GM12878 (cell line): Measurements from ENCODE around the gene TIGD1. TPM values are rescaled to one million over a fixed set of nuclear protein-coding genes. Genes with fewer than 3 reads are reported as not detected.

ENCODE experiments used
- ATAC-seq: fragments of 200-7000 bp; cut with Tn5 transposase; 3 replicates; pipeline ENCODE4 v1.9.1; 2020; ENCODE audit warnings: mild to moderate bottlenecking, moderate library complexity
- Bru-seq: library from RNA; stranded (reverse); fragments of 400-500 nt; gene quantifications from one replicate; lab custom pipeline; 2021; lab: Mats Ljungman, UMichigan
- BruChase-seq, 2 experiments: library from RNA; stranded (reverse); fragments of 400-500 nt; gene quantifications; one replicate each; lab custom pipeline; 2021; lab: Mats Ljungman, UMichigan
- BruUV-seq: library from RNA; stranded (reverse); fragments of 400-500 nt; replicated peaks from 2 replicates; lab custom pipeline; 2021; lab: Mats Ljungman, UMichigan
- CTCF ChIA-PET: fragments of 300-600 bp; sonication (Branson Sonifier 250); formaldehyde crosslinking; extraction: SDS; loops from one replicate; lab custom pipeline; 2021; ENCODE audit warnings: inconsistent platforms; lab: Yijun Ruan, JAX
- POLR2A ChIA-PET: fragments of 350-600 bp; formaldehyde crosslinking; extraction: SDS; loops from one replicate; lab custom pipeline; 2021; ENCODE audit warnings: inconsistent platforms; lab: Charles Lee
- RAD21 ChIA-PET: fragments of 300-600 bp; sonication (Branson Sonifier 250); formaldehyde crosslinking; loops from one replicate; lab custom pipeline; 2023; ENCODE audit warnings: antibody characterized with exemption; ENCODE audit not compliant: unreplicated experiment; lab: Charles Lee
- SMC1A ChIA-PET: fragments of 300-600 bp; sonication (Branson Sonifier 250); formaldehyde crosslinking; loops from one replicate; lab custom pipeline; 2023; ENCODE audit not compliant: unreplicated experiment, uncharacterized antibody; lab: Charles Lee
- DNase-seq: peaks from one replicate; pipeline ENCODE4 v3.0.0-alpha.2; 2011; ENCODE audit warnings: low read depth, low spot score
- FAIRE-seq: peaks from 3 replicates; lab custom pipeline; 2011; peaks lifted over from hg19 to GRCh38; lab: Jason Lieb, UNC
- H2AFZ ChIP-seq: 2 replicates; pipeline ENCODE4 v1.6.0; 2011; ENCODE audit warnings: low read depth, low read length, control low read depth; ENCODE audit not compliant: control insufficient read depth
- H3K27ac ChIP-seq: 2 replicates; pipeline ENCODE4 v1.5.1; 2011; ENCODE audit warnings: control low read depth; ENCODE audit not compliant: control insufficient read depth, insufficient read depth
- H3K27me3 ChIP-seq, 2 experiments: replicated peaks in 1 of 2; 2 replicates each; pipeline versions ENCODE4 v1.6.0 to v1.6.1; 2011; ENCODE audit warnings: low read length in 1 of 2; ENCODE audit not compliant: control insufficient read depth in 2 of 2, insufficient read depth in 2 of 2
- H3K36me3 ChIP-seq, 2 experiments: 2 replicates each; pipeline ENCODE4 v1.5.1; 2011; ENCODE audit warnings: low read length in 1 of 2; ENCODE audit not compliant: control insufficient read depth in 2 of 2, insufficient read depth in 2 of 2
- H3K4me1 ChIP-seq: 2 replicates; pipeline ENCODE4 v1.6.1; 2011; ENCODE audit warnings: mild to moderate bottlenecking, low read length, moderate library complexity, mixed read lengths; ENCODE audit not compliant: control insufficient read depth, insufficient read depth
- H3K4me2 ChIP-seq: 2 replicates; pipeline ENCODE4 v1.6.0; 2011; ENCODE audit warnings: control low read depth; ENCODE audit not compliant: control insufficient read depth, insufficient read depth
- H3K4me3 ChIP-seq: fragments of 200-600 bp; sonication (generic); 2 replicates; pipeline ENCODE4 v1.5.1; 2016
- H3K79me2 ChIP-seq: 2 replicates; pipeline ENCODE4 v1.6.0; 2011; ENCODE audit warnings: low read length; ENCODE audit not compliant: control insufficient read depth, insufficient read depth
- H3K9ac ChIP-seq: 2 replicates; pipeline ENCODE4 v1.8.0; 2011; ENCODE audit warnings: low read length, control low read depth, mixed read lengths; ENCODE audit not compliant: control insufficient read depth, insufficient read depth
- H3K9me3 ChIP-seq: replicated peaks from 3 replicates; pipeline ENCODE4 v1.5.1; 2011; ENCODE audit warnings: mild to moderate bottlenecking, low read length; ENCODE audit not compliant: control insufficient read depth, insufficient read depth
- H4K20me1 ChIP-seq: 2 replicates; pipeline ENCODE4 v1.6.0; 2011; ENCODE audit not compliant: control insufficient read depth, insufficient read depth
- ASH2L ChIP-seq: fragments of 300-600, 200-600 bp; sonication (generic); IDR thresholded peaks from 2 replicates; pipeline ENCODE4 v1.6.1; 2017; ENCODE audit warnings: low read depth, mild to moderate bottlenecking, borderline replicate concordance
- CREM ChIP-seq: IDR thresholded peaks from 2 replicates; pipeline ENCODE4 v1.6.1; 2014; ENCODE audit warnings: antibody characterized with exemption, low read depth
- GABPA ChIP-seq: IDR thresholded peaks from 2 replicates; pipeline ENCODE4 v1.6.1; 2014; ENCODE audit warnings: antibody characterized with exemption, low read depth, mild to moderate bottlenecking, inconsistent platforms
- POLR2AphosphoS5 ChIP-seq: IDR thresholded peaks from 2 replicates; pipeline ENCODE4 v1.6.1; 2011; ENCODE audit warnings: mild to moderate bottlenecking, low read length, inconsistent platforms
- RB1 ChIP-seq: fragments of 450-650 bp; formaldehyde crosslinking; IDR thresholded peaks from 2 replicates; pipeline ENCODE4 v1.6.1; 2017; ENCODE audit warnings: mild to moderate bottlenecking, borderline replicate concordance
- SMC3 ChIP-seq: IDR thresholded peaks from 2 replicates; pipeline ENCODE4 v1.6.1; 2011; ENCODE audit warnings: low read length, improper control_type of control experiment, borderline replicate concordance
- WGBS: methylation state at CpG from one replicate; pipeline ENCODE4 v1.1.6; 2016; ENCODE audit warnings: low lambda C conversion rate; ENCODE audit not compliant: insufficient replicate concordance, insufficient coverage; ENCODE audit errors: missing lambda C conversion rate; 5-methylcytosine and 5-hydroxymethylcytosine counted together
- in situ Hi-C: fragments of 300-500 bp; cut with MboI; formaldehyde crosslinking; loops from 9 replicates; pipeline ENCODE4 v1.14.3; 2018; ENCODE audit warnings: mixed read lengths
- intact Hi-C: fragments of 100-400 bp; cut with micrococcal nuclease; formaldehyde crosslinking; loops from one replicate; pipeline ENCODE4 v1.14.2; 2022; ENCODE audit not compliant: unreplicated experiment
- long read RNA-seq, 2 experiments: library from polyadenylated mRNA; unstranded; transcript quantifications; one replicate each; pipeline ENCODE4 v2.0.0, GENCODE V29; 2019 to 2020
- polyA minus RNA-seq, 3 experiments: library from RNA; depleted of rRNA, polyadenylated mRNA; stranded (reverse); fragments of >200 nt; gene quantifications; 2 replicates each; pipeline ENCODE4 v1.2.3, GENCODE V29; 2011
- polyA plus RNA-seq, 11 experiments: library from polyadenylated mRNA; depleted of rRNA in 4 of 11; unstranded in 6 of 11; stranded (reverse) in 5 of 11; fragments of >200 nt; fragmentation: Nextera tagmentation in 4 of 11; fragmentation: Illumina TruSeq in 1 of 11; extraction: Ambion mirVana in 4 of 11; extraction: Trizol in 1 of 11; gene quantifications; 1 replicate in 1 of 11; 2 replicates in 10 of 11; pipeline versions ENCODE4 v1.2.1 to v1.2.3, GENCODE V29; 2011 to 2016; ENCODE audit warnings: inconsistent platforms in 2 of 11, missing spikeins in 2 of 11, low read depth in 1 of 11
- total RNA-seq, 4 experiments: library from RNA; depleted of rRNA in 3 of 4; stranded (reverse); fragments of >200 nt in 3 of 4; fragmentation: Illumina TruSeq in 1 of 4; extraction: Trizol in 1 of 4; gene quantifications; 2 replicates each; pipeline versions ENCODE4 v1.2.1 to v1.2.3, GENCODE V29; 2013 to 2021
- TF ChIP-seq, protein P1 (sequence below): fragments of 450-650 bp; IDR thresholded peaks from 2 replicates; pipeline ENCODE4 v1.6.1; 2017; ENCODE audit warnings: mild to moderate bottlenecking
- TF ChIP-seq, protein P2 (sequence below): fragments of 150-350 bp; IDR thresholded peaks from 2 replicates; pipeline ENCODE4 v1.6.1; 2016; ENCODE audit warnings: low read depth, low read length

Gene TIGD1
- total RNA-seq (2013; cell fraction: nucleolus; rRNA removed), result 55.5 and 58.6 TPM in 2 replicates
- total RNA-seq (2014; rRNA removed), result 5.9 and 7.4 TPM in 2 replicates
- total RNA-seq (2014; rRNA removed; fragmentation: Illumina TruSeq; extraction: Trizol), result 5.6 and 6.0 TPM in 2 replicates
- 4.6 and 5.3 TPM in 2 replicates for total RNA-seq (2021)
- polyA plus RNA-seq (2011; ENCODE audit: low read depth), result 1.7 TPM
- polyA plus RNA-seq (2011; rRNA removed), result 4.2 and 5.7 TPM in 2 replicates
- polyA plus RNA-seq (2011; cell fraction: cytosol; rRNA removed), result 1.9 TPM in 2 replicates
- 17.3 and 17.9 TPM in 2 replicates for polyA plus RNA-seq (2011; cell fraction: nucleus; rRNA removed)
- polyA plus RNA-seq (2012), result 1.6 and 2.5 TPM in 2 replicates
- 5.2 and 6.6 TPM in 2 replicates for polyA plus RNA-seq (2014; fragmentation: Illumina TruSeq; extraction: Trizol)
- 1 to 10 TPM; 1.4 to 2.0 TPM for polyA plus RNA-seq (2014; fragmentation: Nextera tagmentation; extraction: Ambion mirVana)
- 5.6 and 5.9 TPM in 2 replicates for polyA plus RNA-seq (2014; rRNA removed)
- polyA plus RNA-seq (2016; fragmentation: Nextera tagmentation; extraction: Ambion mirVana), result 1 to 10 TPM; 6.6 to 8.4 TPM
- 7.4 and 8.3 TPM in 2 replicates for polyA minus RNA-seq (2011; rRNA and poly(A)+ RNA removed)
- 0.80 and 1.6 TPM in 2 replicates for polyA minus RNA-seq (2011; cell fraction: cytosol; rRNA and poly(A)+ RNA removed)
- 19.8 and 23.3 TPM in 2 replicates for polyA minus RNA-seq (2011; cell fraction: nucleus; rRNA and poly(A)+ RNA removed)
- percentile 95 among the genes with signal in this experiment for Bru-seq, nascent RNA
- percentile 60 among the genes with signal in this experiment for BruChase-seq, experiment 1, labeled RNA remaining after a 6-hour chase
- percentile 65 among the genes with signal in this experiment for BruChase-seq, experiment 2, labeled RNA remaining after a 2-hour chase
- long read RNA-seq, experiment 1, partial matches to known transcripts, result 0 of 1 reads
- long read RNA-seq, experiment 1, other reads (novel, unspliced or antisense), result 1 of 1 reads
- long read RNA-seq, experiment 2, result 0 reads

DNA sequence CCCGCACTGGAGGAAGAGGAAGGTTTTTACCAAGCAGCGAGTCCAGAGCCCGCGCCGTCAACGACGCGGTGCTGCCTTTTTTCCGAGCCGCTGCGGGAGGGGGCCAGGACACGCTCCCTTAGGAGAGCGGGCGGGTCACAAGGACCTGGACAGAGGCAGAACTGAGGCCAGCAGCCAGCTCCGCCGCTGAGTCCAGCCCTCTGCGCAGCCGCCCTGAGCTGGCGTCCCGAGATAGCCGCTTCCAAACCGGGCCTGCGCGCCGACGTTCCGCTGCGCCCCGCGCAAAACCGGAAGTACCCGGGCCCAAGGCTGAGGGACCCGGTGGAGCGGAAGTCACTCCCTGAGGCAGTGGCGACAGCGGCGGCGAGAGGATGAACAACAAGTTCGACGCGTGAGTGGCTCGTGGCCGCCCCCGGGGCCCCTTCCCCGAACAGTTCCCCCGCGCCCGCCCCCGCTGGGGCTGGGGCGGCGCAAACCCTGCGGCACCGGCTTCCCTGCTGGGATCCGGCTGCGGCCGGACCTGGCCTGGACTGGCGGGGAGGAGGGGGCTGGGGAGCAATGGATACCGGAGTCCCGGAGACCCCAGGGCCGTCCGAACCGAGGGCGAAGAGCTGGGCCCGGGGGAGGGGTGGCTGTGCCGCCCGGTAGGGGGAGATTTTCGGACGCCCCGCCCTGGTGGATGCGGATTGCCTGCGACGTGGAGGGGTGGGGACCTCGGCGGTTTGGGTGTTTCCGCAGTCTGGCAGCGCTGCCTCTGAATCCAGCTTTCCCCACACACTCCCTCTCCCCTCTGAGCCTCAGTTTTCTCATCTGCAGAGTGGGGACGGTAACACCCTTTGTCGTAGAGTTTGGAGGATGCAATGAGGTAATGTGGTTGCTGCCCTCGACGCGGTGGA, at the start of gene TIGD1, which contains the start of gene EIF4E2:
TIGD1 (minus strand) TSS at position 204 of the 896 bp plus-strand sequence. CDS start 675 bp downstream, outside the sequence.
EIF4E2 (plus strand) TSS at position 336 of the 896 bp plus-strand sequence; CDS start at position 372, 36 bp downstream.
- ChIA-PET CTCF (interaction anchor here (0.8 kb wide), 1 partner anchor 846 kb away, joined by 3 read pairs; no protein-coding TSS in a partner anchor), SMC1A (interaction anchor here (0.5 kb wide), 1 partner anchor 28 kb away, joined by 5 read pairs; no protein-coding TSS in a partner anchor), RAD21 (no interaction called here), POLR2A (interaction anchor here (0.6 to 1.1 kb wide), 2 partner anchors 12 to 519 kb away, joined by 3 to 4 read pairs; no protein-coding TSS in a partner anchor)
- intact Hi-C loops (no loop called here), in situ Hi-C loops (no loop called here)
- Histone ChIP-seq H2AFZ (peak within 1 kb of the TSS; percentile 91), H3K4me2 (peak within 1 kb of the TSS; percentile 91), H3K9me3 (no peaks in the 10 kb centered on the region; the same call in 2 of the 3 replicates), H3K4me3 (peak within 1 kb of the TSS; percentile 85), H3K27ac (peak within 1 kb of the TSS; percentile 97), H3K4me1 (no peaks in the 10 kb centered on the region; the same call in 1 of the 2 replicates), H3K9ac (peak within 1 kb of the TSS; percentile 99), H3K36me3 (no peaks in the 10 kb centered on the region; a peak in 1 of 4 replicates), H3K79me2 (peaks cover 59% of the 10 kb centered on the region), H4K20me1 (0 out of 2 replicates have a peak, but pooled peaks cover 3% of the 10 kb centered on the region), H3K27me3 (no peaks in the 10 kb centered on the region)
- under 1% methylated on average over 60 of the region's 81 CpGs for WGBS
- DNase-seq (peak; percentile 64), FAIRE-seq (no peak), ATAC-seq (peak; percentile 97)
- BruUV-seq, result TSS peak; percentile 68
- TF ChIP-seq ASH2L (no peak), POLR2AphosphoS5 (peak; percentile 94), GABPA (peak; percentile 98), CREM (peak; percentile 65), SMC3 (no peak), RB1 (peak; percentile 11; the same call in 1 of the 2 replicates)
- TF ChIP-seq, protein P1, sequence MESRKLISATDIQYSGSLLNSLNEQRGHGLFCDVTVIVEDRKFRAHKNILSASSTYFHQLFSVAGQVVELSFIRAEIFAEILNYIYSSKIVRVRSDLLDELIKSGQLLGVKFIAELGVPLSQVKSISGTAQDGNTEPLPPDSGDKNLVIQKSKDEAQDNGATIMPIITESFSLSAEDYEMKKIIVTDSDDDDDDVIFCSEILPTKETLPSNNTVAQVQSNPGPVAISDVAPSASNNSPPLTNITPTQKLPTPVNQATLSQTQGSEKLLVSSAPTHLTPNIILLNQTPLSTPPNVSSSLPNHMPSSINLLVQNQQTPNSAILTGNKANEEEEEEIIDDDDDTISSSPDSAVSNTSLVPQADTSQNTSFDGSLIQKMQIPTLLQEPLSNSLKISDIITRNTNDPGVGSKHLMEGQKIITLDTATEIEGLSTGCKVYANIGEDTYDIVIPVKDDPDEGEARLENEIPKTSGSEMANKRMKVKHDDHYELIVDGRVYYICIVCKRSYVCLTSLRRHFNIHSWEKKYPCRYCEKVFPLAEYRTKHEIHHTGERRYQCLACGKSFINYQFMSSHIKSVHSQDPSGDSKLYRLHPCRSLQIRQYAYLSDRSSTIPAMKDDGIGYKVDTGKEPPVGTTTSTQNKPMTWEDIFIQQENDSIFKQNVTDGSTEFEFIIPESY, result no peak
- TF ChIP-seq, protein P2, sequence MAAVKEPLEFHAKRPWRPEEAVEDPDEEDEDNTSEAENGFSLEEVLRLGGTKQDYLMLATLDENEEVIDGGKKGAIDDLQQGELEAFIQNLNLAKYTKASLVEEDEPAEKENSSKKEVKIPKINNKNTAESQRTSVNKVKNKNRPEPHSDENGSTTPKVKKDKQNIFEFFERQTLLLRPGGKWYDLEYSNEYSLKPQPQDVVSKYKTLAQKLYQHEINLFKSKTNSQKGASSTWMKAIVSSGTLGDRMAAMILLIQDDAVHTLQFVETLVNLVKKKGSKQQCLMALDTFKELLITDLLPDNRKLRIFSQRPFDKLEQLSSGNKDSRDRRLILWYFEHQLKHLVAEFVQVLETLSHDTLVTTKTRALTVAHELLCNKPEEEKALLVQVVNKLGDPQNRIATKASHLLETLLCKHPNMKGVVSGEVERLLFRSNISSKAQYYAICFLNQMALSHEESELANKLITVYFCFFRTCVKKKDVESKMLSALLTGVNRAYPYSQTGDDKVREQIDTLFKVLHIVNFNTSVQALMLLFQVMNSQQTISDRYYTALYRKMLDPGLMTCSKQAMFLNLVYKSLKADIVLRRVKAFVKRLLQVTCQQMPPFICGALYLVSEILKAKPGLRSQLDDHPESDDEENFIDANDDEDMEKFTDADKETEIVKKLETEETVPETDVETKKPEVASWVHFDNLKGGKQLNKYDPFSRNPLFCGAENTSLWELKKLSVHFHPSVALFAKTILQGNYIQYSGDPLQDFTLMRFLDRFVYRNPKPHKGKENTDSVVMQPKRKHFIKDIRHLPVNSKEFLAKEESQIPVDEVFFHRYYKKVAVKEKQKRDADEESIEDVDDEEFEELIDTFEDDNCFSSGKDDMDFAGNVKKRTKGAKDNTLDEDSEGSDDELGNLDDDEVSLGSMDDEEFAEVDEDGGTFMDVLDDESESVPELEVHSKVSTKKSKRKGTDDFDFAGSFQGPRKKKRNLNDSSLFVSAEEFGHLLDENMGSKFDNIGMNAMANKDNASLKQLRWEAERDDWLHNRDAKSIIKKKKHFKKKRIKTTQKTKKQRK, result no peak
